ENCODE data around the gene APLP2. TPM values are rescaled to one million over a fixed set of nuclear protein-coding genes. Genes with fewer than 3 reads are reported as not detected.
A peak's percentile ranks its signal among the peaks of the same experiment; 100 is the strongest.

The APLP2 gene
- total and polyA plus RNA-seq, 9 of the 15 experiments (the other 6 are each of a cell fraction or from before 2014, with no cell fraction given) = 17.4 to 164 (median 118) TPM

DNA sequence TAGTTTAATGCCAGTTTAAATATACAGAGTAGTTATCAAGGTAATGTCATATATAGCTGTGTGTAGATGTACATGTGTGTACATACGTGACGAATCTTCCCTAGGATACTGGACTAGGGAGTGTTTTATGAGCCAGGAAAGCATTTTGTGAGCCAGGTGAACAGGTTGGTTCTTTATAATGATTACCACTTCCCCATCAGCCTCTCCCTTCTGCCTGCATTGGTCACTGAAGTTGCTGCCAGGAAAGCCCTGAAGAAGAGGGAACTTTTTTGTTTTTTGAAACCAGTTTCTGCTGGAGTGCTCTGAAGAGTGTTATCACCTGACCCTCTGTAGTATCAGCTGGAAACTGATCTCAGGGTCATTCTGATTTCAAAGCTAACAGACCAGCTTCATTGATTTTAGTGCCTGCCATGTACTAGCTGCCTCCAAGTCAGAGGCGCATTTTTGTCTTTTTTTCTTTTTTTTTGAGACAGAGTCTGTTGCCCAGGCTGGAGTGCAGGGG lies 75.7 kb downstream of the APLP2 start (continued):
- TF ChIP-seq ZC3H8 (IDR thresholded peaks at IDR 0.05) (no peak), CREB3 (tag; conservative IDR thresholded peaks at IDR 0.05; ENCODE audit: low read depth) (no peak), NONO (IDR thresholded peaks at IDR 0.05; ENCODE audit: low read depth in 2 of 2, low read length in 1 of 2) (no peak), ZNF134 (CRISPR knock-in tag; conservative IDR thresholded peaks at IDR 0.05) (no peak), MYNN (IDR thresholded peaks at IDR 0.05) (no peak), MYNN (CRISPR knock-in tag; IDR thresholded peaks at IDR 0.05) (no peak), MXI1 (IDR thresholded peaks at IDR 0.05; ENCODE audit: low read depth, low read length) (no peak)

DNA sequence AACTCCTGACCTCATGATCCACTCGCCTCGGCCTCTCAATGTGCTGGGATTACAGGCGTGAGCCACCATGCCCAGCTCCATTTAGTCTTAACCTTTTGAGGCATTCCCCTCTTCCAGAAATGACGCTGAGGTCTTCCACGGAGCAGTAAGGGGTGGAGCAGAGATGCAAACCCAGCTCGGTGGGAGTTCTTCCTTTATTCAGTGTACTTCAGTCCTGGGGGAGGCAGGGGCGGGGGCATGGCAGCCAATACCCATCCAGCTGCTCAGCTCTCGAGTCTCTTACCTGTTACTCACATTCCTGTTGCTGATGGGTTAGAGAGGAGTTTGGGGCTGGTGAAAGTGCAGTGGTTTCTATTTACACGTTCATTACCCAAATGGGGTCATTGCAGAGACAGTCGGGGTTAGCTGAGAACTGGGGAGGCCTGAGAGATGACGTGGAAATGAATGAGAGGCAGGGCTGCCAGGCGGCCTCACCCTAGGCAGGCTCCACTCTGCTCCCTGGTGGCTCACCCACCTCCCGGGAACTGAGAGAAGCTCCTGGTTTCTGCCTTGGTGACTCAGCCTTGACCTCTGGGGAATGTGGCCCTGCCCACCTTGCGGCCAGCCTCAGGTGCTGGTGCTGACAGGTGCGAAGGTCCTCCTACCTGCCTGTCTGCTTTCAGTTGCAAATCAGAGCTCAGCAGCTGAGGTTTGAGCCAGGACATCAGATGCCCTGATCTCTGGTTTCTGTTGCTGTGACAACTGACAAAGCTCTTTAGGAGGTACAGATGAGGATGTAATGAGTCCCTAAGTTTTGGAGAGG lies 76.5 kb downstream of the APLP2 start:
- FAIRE-seq = no peak
- intact Hi-C loops (cut with micrococcal nuclease) = no loop called here
- Histone ChIP-seq H3K36me3 (ENCODE audit: control insufficient read depth, insufficient read depth, low read length) (peaks cover 50% of the 10 kb centered on the region), H3K4me1 (replicated peaks in 1 of 2; ENCODE audit: control insufficient read depth in 2 of 2, insufficient read depth in 2 of 2, low read length in 2 of 2) (0 out of 5 replicates have a peak, but pooled peaks cover 0 to 3% of the 10 kb centered on the region in 2 experiments), H3K4me2 (ENCODE audit: insufficient read depth, low read length) (no peak overlapping the region), H3K4me3 (no peak overlapping the region), H3K9me1 (ENCODE audit: control insufficient read depth, insufficient read depth, low read length) (peaks cover 4% of the 10 kb centered on the region), H3K9me3 (replicated peaks; ENCODE audit: control insufficient read depth, insufficient read depth, low read depth, low read length) (no peaks in the 10 kb centered on the region), H3K79me2 (ENCODE audit: control insufficient read depth, insufficient read depth, low read length) (no peaks in the 10 kb centered on the region), H3K27me3 (ENCODE audit: control insufficient read depth in 2 of 2, insufficient read depth in 2 of 2, low read length in 2 of 2) (no peaks in the 10 kb centered on the region), H2AFZ (ENCODE audit: low read depth, low read length) (no peak overlapping the region), H4K20me1 (replicated peaks; ENCODE audit: control insufficient read depth, insufficient read depth, low read length) (0 out of 2 replicates have a peak, but pooled peaks cover 3% of the 10 kb centered on the region), H3K27ac (ENCODE audit: extremely low read depth, low read depth, low read length) (no peak overlapping the region), H3K9ac (ENCODE audit: insufficient read depth in 1 of 2, low read depth in 2 of 2, low read length in 2 of 2) (no peak overlapping the region)
- POLR2A ChIA-PET = interaction anchor here (0.7 to 1.1 kb wide), 4 partner anchors 10 to 371 kb away, joined by 3 to 5 read pairs (median 4); no protein-coding TSS in a partner anchor
- no peak for DNase-seq (ENCODE audit: extremely low read depth in 1 of 4, low spot score in 3 of 4)
- ATAC-seq = peak; percentile 60
- 73% methylated on average over 15 of the region's 15 CpGs for WGBS (ENCODE audit: insufficient coverage, low coverage, missing lambda C conversion rate)
- BruUV-seq (replicated peaks) = no TSS peak
- CTCF ChIA-PET (ENCODE audit: low intra/inter-chr PET ratio) = no interaction called here
- in situ Hi-C loops (cut with MboI) = no loop called here
- TF ChIP-seq RFX1 (IDR thresholded peaks at IDR 0.05) = peak; percentile 28
- no peak for TF ChIP-seq SRSF7 (optimal IDR thresholded peaks at IDR 0.05; ENCODE audit: low read depth, low read length)
